CD4-positive, CD25-positive, alpha-beta regulatory T cell (primary cell): ENCODE results near the gene KIF5C. TPM values are rescaled to one million over a fixed set of nuclear protein-coding genes. Genes with fewer than 3 reads are reported as not detected.

ENCODE experiments used
- polyA plus RNA-seq, 4 donors: library from polyadenylated mRNA; unstranded; fragments of 300-500 nt; fragmentation: Illumina TruSeq; gene quantifications; one replicate each; pipeline ENCODE4 v1.2.3, GENCODE V29; 2021
- total RNA-seq: library from RNA; stranded (reverse); gene quantifications from one replicate; pipeline ENCODE4 v1.2.3, GENCODE V29; 2022

Gene KIF5C
- total and polyA plus RNA-seq, 5 donors from 2014 or later, result 0.54 to 7.7 (median 1.5) TPM

Other genes with a start within 250 kb of the KIF5C start
- gene EPC2, start 230.5 kb upstream of the KIF5C start, total RNA-seq, result 74.2 TPM
- gene EPC2, start 230.5 kb upstream of the KIF5C start, polyA plus RNA-seq, result 1 to 10 TPM; 1.8 to 3.0 (median 2.7) TPM
- gene LYPD6B, start 163.5 kb downstream of the KIF5C start, total RNA-seq, result not detected
- not detected for gene LYPD6B, start 163.5 kb downstream of the KIF5C start, polyA plus RNA-seq